Measurements from ENCODE around the gene UACA. TPM values are rescaled to one million over a fixed set of nuclear protein-coding genes. Genes with fewer than 3 reads are reported as not detected.

UACA gene
- polyA plus RNA-seq, 1 of the 3 experiments (the other 2 are of a cell fraction), result 35.9 TPM

DNA sequence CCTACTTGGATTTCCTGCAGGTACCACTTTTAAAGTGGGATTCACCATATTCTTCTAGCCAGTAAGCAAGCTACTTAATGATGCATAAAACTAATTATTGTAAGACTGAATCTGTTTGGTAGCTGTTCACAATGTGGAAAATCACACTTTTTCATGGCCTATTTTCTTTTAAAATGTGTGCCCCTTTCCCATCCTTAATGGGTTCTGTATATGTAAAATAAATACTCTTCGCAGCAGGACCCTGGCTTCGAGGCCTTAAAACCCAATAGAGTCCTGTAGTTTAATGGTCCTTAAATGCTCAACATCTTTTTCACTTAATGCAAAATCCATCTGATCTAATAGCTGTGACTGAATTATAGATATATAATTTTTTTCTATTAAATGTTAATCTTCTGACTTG is 111.0 kb downstream of the UACA start:
- Histone ChIP-seq H2AFZ (ENCODE audit: low read depth) (no peak overlapping the region), H3K9me2 (no peaks in the 10 kb centered on the region), H3K27me3 (ENCODE audit: insufficient read depth) (no peaks in the 10 kb centered on the region), H3F3A (replicated peaks; ENCODE audit: insufficient read depth) (peaks cover 62% of the 10 kb centered on the region), H3K9me3 (no peaks in the 10 kb centered on the region), H3K27ac (ENCODE audit: low read depth in 2 of 2, low read length in 1 of 2) (no peak overlapping the region), H3K79me2 (ENCODE audit: insufficient read depth) (no peaks in the 10 kb centered on the region), H4K20me1 (ENCODE audit: insufficient read depth) (no peaks in the 10 kb centered on the region), H3K36me3 (replicated peaks in 1 of 2; ENCODE audit: control insufficient read depth in 1 of 2, insufficient read depth in 2 of 2, low read length in 1 of 2) (peaks cover 26 to 55% of the 10 kb centered on the region in 2 experiments), H3K4me3 (ENCODE audit: low read depth in 2 of 2, low read length in 1 of 2) (no peak overlapping the region), H3K4me2 (no peak overlapping the region), H3K4me1 (ENCODE audit: control insufficient read depth in 1 of 2, insufficient read depth in 2 of 2, low read depth in 1 of 2, low read length in 1 of 2) (no peaks in the 10 kb centered on the region), H3K9ac (no peak overlapping the region)
- DNase-seq, result no peak
- TF ChIP-seq, protein P1, sequence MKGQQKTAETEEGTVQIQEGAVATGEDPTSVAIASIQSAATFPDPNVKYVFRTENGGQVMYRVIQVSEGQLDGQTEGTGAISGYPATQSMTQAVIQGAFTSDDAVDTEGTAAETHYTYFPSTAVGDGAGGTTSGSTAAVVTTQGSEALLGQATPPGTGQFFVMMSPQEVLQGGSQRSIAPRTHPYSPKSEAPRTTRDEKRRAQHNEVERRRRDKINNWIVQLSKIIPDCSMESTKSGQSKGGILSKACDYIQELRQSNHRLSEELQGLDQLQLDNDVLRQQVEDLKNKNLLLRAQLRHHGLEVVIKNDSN (IDR thresholded peaks at IDR 0.05; ENCODE audit: borderline replicate concordance, low read depth), result no peak
- TF ChIP-seq JUND (IDR thresholded peaks at IDR 0.05), result no peak
- TF ChIP-seq RAD21 (IDR thresholded peaks at IDR 0.05; ENCODE audit: low read length), result no peak
- TF ChIP-seq, protein P2, sequence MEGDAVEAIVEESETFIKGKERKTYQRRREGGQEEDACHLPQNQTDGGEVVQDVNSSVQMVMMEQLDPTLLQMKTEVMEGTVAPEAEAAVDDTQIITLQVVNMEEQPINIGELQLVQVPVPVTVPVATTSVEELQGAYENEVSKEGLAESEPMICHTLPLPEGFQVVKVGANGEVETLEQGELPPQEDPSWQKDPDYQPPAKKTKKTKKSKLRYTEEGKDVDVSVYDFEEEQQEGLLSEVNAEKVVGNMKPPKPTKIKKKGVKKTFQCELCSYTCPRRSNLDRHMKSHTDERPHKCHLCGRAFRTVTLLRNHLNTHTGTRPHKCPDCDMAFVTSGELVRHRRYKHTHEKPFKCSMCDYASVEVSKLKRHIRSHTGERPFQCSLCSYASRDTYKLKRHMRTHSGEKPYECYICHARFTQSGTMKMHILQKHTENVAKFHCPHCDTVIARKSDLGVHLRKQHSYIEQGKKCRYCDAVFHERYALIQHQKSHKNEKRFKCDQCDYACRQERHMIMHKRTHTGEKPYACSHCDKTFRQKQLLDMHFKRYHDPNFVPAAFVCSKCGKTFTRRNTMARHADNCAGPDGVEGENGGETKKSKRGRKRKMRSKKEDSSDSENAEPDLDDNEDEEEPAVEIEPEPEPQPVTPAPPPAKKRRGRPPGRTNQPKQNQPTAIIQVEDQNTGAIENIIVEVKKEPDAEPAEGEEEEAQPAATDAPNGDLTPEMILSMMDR (IDR thresholded peaks at IDR 0.05), result no peak
- WGBS (ENCODE audit: low lambda C conversion rate), result 96% methylated on average over 2 of the region's 2 CpGs
- POLR2A ChIA-PET, result no interaction called here
- CTCF ChIA-PET, result interaction anchor here (0.7 to 1.7 kb wide), 2 partner anchors 159 to 160 kb away, joined by 3 read pairs; no protein-coding TSS in a partner anchor

DNA sequence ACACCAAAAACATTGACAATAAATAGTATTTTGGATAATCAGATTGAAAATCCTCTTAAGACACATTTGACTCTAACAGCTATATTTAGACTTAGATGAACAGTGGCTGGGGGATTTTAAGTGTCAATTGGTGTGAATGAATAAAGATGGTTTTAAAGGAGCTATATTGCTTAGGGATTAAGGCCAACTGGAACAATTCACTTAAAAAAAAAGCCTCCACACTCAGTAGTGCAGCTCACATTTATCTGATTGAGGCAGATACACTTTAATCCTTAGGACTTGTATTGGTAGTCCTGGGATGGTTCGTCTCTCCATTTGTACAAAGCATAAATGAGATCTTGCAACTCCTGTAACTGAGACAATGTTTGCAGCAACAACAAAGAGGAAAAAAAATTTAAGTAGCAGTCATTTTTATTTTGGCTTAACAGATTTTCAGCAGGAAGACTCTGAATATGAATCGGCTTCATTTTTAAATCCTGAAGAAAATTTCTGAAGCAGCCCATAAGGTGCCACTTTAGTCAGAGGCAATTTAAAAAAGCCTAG is 112.0 kb downstream of the UACA start:
- H3K9me2 ChIP-seq, result no peaks in the 10 kb centered on the region
- H3K9me3 ChIP-seq, result no peaks in the 10 kb centered on the region
- ChIA-PET POLR2A (no interaction called here), CTCF (interaction anchor here (0.6 to 1.3 kb wide), 4 partner anchors 14 to 177 kb away, joined by 3 to 4 read pairs (median 4); no protein-coding TSS in a partner anchor)
- no peaks in the 10 kb centered on the region for H4K20me1 ChIP-seq (ENCODE audit: insufficient read depth)
- WGBS (ENCODE audit: low lambda C conversion rate), result 98% methylated on average over 2 of the region's 2 CpGs
- H3K36me3 ChIP-seq (replicated peaks in 1 of 2; ENCODE audit: control insufficient read depth in 1 of 2, insufficient read depth in 2 of 2, low read length in 1 of 2), result peaks cover 20 to 45% of the 10 kb centered on the region in 2 experiments
- H3K27ac ChIP-seq (ENCODE audit: low read depth in 2 of 2, low read length in 1 of 2), result no peak overlapping the region
- DNase-seq, result no peak
- peaks cover 59% of the 10 kb centered on the region for H3F3A ChIP-seq (replicated peaks; ENCODE audit: insufficient read depth)
- H3K4me3 ChIP-seq (ENCODE audit: low read depth in 2 of 2, low read length in 1 of 2), result no peak overlapping the region
- H3K4me2 ChIP-seq, result no peak overlapping the region
- no peak overlapping the region for H3K9ac ChIP-seq
- H3K4me1 ChIP-seq (ENCODE audit: control insufficient read depth in 1 of 2, insufficient read depth in 2 of 2, low read depth in 1 of 2, low read length in 1 of 2), result no peaks in the 10 kb centered on the region
- no peaks in the 10 kb centered on the region for H3K27me3 ChIP-seq (ENCODE audit: insufficient read depth)
- H3K79me2 ChIP-seq (ENCODE audit: insufficient read depth), result no peaks in the 10 kb centered on the region
- no peak overlapping the region for H2AFZ ChIP-seq (ENCODE audit: low read depth)
- TF ChIP-seq YY1 (IDR thresholded peaks at IDR 0.05; ENCODE audit: low read depth), result no peak
- TF ChIP-seq, protein P3, sequence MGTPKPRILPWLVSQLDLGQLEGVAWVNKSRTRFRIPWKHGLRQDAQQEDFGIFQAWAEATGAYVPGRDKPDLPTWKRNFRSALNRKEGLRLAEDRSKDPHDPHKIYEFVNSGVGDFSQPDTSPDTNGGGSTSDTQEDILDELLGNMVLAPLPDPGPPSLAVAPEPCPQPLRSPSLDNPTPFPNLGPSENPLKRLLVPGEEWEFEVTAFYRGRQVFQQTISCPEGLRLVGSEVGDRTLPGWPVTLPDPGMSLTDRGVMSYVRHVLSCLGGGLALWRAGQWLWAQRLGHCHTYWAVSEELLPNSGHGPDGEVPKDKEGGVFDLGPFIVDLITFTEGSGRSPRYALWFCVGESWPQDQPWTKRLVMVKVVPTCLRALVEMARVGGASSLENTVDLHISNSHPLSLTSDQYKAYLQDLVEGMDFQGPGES (IDR thresholded peaks at IDR 0.05; ENCODE audit: low read depth, low read length), result no peak
- no peak for TF ChIP-seq FOXJ3 (CRISPR knock-in tag; IDR thresholded peaks at IDR 0.05)
- no peak for TF ChIP-seq TEAD4 (IDR thresholded peaks at IDR 0.05; ENCODE audit: borderline replicate concordance, insufficient read depth)
- TF ChIP-seq POLR2AphosphoS5 (IDR thresholded peaks at IDR 0.05; ENCODE audit: low read depth, low read length), result no peak
- TF ChIP-seq, protein P4, sequence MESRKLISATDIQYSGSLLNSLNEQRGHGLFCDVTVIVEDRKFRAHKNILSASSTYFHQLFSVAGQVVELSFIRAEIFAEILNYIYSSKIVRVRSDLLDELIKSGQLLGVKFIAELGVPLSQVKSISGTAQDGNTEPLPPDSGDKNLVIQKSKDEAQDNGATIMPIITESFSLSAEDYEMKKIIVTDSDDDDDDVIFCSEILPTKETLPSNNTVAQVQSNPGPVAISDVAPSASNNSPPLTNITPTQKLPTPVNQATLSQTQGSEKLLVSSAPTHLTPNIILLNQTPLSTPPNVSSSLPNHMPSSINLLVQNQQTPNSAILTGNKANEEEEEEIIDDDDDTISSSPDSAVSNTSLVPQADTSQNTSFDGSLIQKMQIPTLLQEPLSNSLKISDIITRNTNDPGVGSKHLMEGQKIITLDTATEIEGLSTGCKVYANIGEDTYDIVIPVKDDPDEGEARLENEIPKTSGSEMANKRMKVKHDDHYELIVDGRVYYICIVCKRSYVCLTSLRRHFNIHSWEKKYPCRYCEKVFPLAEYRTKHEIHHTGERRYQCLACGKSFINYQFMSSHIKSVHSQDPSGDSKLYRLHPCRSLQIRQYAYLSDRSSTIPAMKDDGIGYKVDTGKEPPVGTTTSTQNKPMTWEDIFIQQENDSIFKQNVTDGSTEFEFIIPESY (IDR thresholded peaks at IDR 0.05; ENCODE audit: borderline replicate concordance, low read depth), result no peak
- no peak for TF ChIP-seq MXI1 (IDR thresholded peaks at IDR 0.05; ENCODE audit: low read depth, low read length)
- no peak for TF ChIP-seq SIN3A (IDR thresholded peaks at IDR 0.05; ENCODE audit: borderline replicate concordance, low read depth, low read length)
- no peak for TF ChIP-seq NFIC (IDR thresholded peaks at IDR 0.05; ENCODE audit: borderline replicate concordance)

Measured in SK-N-SH (cell line).